Measurements from ENCODE around the gene MAN1B1.
"Not testable (repeated sequence)": the region's sequence is repeated elsewhere in the genome, so short reads cannot be mapped to it uniquely, and the experiment has no call there.

- TF ChIP-seq, protein P1, sequence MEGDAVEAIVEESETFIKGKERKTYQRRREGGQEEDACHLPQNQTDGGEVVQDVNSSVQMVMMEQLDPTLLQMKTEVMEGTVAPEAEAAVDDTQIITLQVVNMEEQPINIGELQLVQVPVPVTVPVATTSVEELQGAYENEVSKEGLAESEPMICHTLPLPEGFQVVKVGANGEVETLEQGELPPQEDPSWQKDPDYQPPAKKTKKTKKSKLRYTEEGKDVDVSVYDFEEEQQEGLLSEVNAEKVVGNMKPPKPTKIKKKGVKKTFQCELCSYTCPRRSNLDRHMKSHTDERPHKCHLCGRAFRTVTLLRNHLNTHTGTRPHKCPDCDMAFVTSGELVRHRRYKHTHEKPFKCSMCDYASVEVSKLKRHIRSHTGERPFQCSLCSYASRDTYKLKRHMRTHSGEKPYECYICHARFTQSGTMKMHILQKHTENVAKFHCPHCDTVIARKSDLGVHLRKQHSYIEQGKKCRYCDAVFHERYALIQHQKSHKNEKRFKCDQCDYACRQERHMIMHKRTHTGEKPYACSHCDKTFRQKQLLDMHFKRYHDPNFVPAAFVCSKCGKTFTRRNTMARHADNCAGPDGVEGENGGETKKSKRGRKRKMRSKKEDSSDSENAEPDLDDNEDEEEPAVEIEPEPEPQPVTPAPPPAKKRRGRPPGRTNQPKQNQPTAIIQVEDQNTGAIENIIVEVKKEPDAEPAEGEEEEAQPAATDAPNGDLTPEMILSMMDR (IDR thresholded peaks at IDR 0.05), result not testable (repeated sequence)
- TF ChIP-seq EZH2, EZH2phosphoT487 (IDR thresholded peaks at IDR 0.05): not testable (repeated sequence)
Measured at GRCh38 chr9:137118092-137118603, 31.4 kb downstream of the MAN1B1 start.
